Esophagus squamous epithelium (tissue), 5 donors: Measurements from ENCODE around the gene MRPS18B. TPM values are rescaled to one million over a fixed set of nuclear protein-coding genes. Genes with fewer than 3 reads are reported as not detected.
A peak's percentile ranks its signal among the peaks of the same experiment; 100 is the strongest.

Experiments used
- DNase-seq: peaks from one replicate; lab custom pipeline; 2025; lab: John Stamatoyannopoulos, UW
- H3K27ac ChIP-seq, 4 donors: fragments of 200-600 bp; sonication (generic); one replicate each; pipeline ENCODE4 v1.5.1; 2016 to 2019; ENCODE audit warnings: mild to moderate bottlenecking in 1 of 4
- H3K27me3 ChIP-seq, 4 donors: fragments of 200-600 bp; sonication (generic); 1 replicate in 3 of 4; 2 replicates in 1 of 4; pipeline versions ENCODE4 v1.5.1 to v1.6.0; 2017 to 2021; ENCODE audit warnings: antibody characterized with exemption in 1 of 4
- H3K36me3 ChIP-seq, 3 donors: fragments of 200-600 bp; sonication (generic); one replicate each; pipeline ENCODE4 v1.5.1; 2016 to 2019
- H3K4me1 ChIP-seq, 3 donors: fragments of 200-600 bp; sonication (generic); one replicate each; pipeline ENCODE4 v1.5.1; 2017 to 2019
- H3K4me3 ChIP-seq, 4 donors: fragments of 200-600 bp; sonication (generic); 1 replicate in 3 of 4; 2 replicates in 1 of 4; pipeline ENCODE4 v1.5.1; 2016 to 2019; ENCODE audit warnings: mild to moderate bottlenecking in 2 of 4, moderate library complexity in 1 of 4
- H3K9me3 ChIP-seq, 3 donors: fragments of 200-600 bp; sonication (generic); one replicate each; pipeline ENCODE4 v1.5.1; 2016 to 2019
- CTCF ChIP-seq, 6 experiments: fragments of 450-650 bp in 4 of 6; fragments of 200-600 bp in 2 of 6; sonication (generic) in 2 of 6; IDR thresholded peaks; one replicate each; pipeline ENCODE4 v1.5.1; 2016 to 2019; ENCODE audit warnings: antibody characterized with exemption in 6 of 6, mild to moderate bottlenecking in 4 of 6, moderate library complexity in 4 of 6
- POLR2A ChIP-seq, 4 donors: fragments of 450-650 bp; IDR thresholded peaks; one replicate each; pipeline ENCODE4 v1.6.1; 2017; ENCODE audit warnings: antibody characterized with exemption in 4 of 4, mild to moderate bottlenecking in 4 of 4, moderate library complexity in 3 of 4
- WGBS, 2 donors: methylation state at CpG; one replicate each; pipeline ENCODE4 v1.1.5; 2018; 5-methylcytosine and 5-hydroxymethylcytosine counted together
- intact Hi-C: fragments of 100-400 bp; cut with DNase I; formaldehyde crosslinking; loops from one replicate; pipeline ENCODE4 v1.15.0; 2022
- total RNA-seq, 4 donors: library from RNA; depleted of rRNA; stranded (reverse); fragments of >200 nt; gene quantifications; one replicate each; pipeline ENCODE4 v1.1.0, GENCODE V29; 2016
- donor health status: DM: yes; HTN: yes; CAD: no.

Gene MRPS18B
- total RNA-seq, 4 donors from 2014 or later: 31.0 to 56.3 (median 40.6) TPM

GRCh38 chr6:30643656-30644055 lies 26.0 kb downstream of the MRPS18B start:
- Histone ChIP-seq H3K27me3 (no peaks in the 10 kb centered on the region), H3K36me3 (peaks cover 0 to 52% (median 0%) of the 10 kb centered on the region in 3 donors), H3K9me3 (no peaks in the 10 kb centered on the region), H3K4me3 (no peak overlapping the region), H3K27ac (no peak overlapping the region), H3K4me1 (peaks cover 10 to 26% (median 13%) of the 10 kb centered on the region in 3 donors)
- WGBS, 2 donors: 93 to 100% methylated on average over 2 of the region's 2 CpGs
- DNase-seq: no peak
- TF ChIP-seq CTCF (IDR thresholded peaks at IDR 0.05) (no peak), POLR2A (IDR thresholded peaks at IDR 0.05) (no peak)
- intact Hi-C loops: no loop called here

- Histone ChIP-seq H3K4me3 (no peak overlapping the region), H3K4me1 (peaks cover 10 to 30% (median 13%) of the 10 kb centered on the region in 3 donors), H3K27ac (no peak overlapping the region), H3K36me3 (peaks cover 0 to 52% (median 0%) of the 10 kb centered on the region in 3 donors), H3K27me3 (no peaks in the 10 kb centered on the region), H3K9me3 (no peaks in the 10 kb centered on the region)
- intact Hi-C loops: no loop called here
- WGBS, 2 donors: 80 to 84% methylated on average over 5 of the region's 5 CpGs
- TF ChIP-seq POLR2A (IDR thresholded peaks at IDR 0.05): no peak
- no peak for DNase-seq
These were observed 27.1 kb downstream of the MRPS18B start for GRCh38 chr6:30644769-30645168.

GRCh38 chr6:30645989-30646388 lies 28.3 kb downstream of the MRPS18B start:
- DNase-seq: no peak
- Histone ChIP-seq H3K4me1 (peaks cover 10 to 30% (median 13%) of the 10 kb centered on the region in 3 donors), H3K4me3 (peak overlapping the region in 1 of 4 donors; percentile 100), H3K27me3 (no peaks in the 10 kb centered on the region), H3K9me3 (no peaks in the 10 kb centered on the region), H3K27ac (peak overlapping the region in 2 of 4 donors; percentile 96 to 99), H3K36me3 (peaks cover 0 to 52% (median 5%) of the 10 kb centered on the region in 3 donors)
- TF ChIP-seq CTCF (IDR thresholded peaks at IDR 0.05): no peak
- no peak for TF ChIP-seq POLR2A (IDR thresholded peaks at IDR 0.05)
- 75 to 83% methylated on average over 1 of the region's 1 CpG for WGBS, 2 donors
- intact Hi-C loops: no loop called here

- peaks cover 10 to 30% (median 13%) of the 10 kb centered on the region in 3 donors for H3K4me1 ChIP-seq
- intact Hi-C loops: no loop called here
- peak; percentile 49 for DNase-seq
- peak within 1 kb of the TSS; percentile 96 to 99 (median 98) for H3K27ac ChIP-seq
- peaks cover 0 to 52% (median 11%) of the 10 kb centered on the region in 3 donors for H3K36me3 ChIP-seq
- no peaks in the 10 kb centered on the region for H3K27me3 ChIP-seq
- WGBS, 2 donors: 8 to 17% methylated on average over 15 to 24 of the region's 37 CpGs
- peak within 1 kb of the TSS; percentile 90 to 100 (median 98) for H3K4me3 ChIP-seq
- peak in 1 of 6 experiments; percentile 20 for TF ChIP-seq CTCF (IDR thresholded peaks at IDR 0.05)
- no peak for TF ChIP-seq POLR2A (IDR thresholded peaks at IDR 0.05)
- no peaks in the 10 kb centered on the region for H3K9me3 ChIP-seq
These were observed 29.0 kb downstream of the MRPS18B start, which contains the start of gene C6orf136 for GRCh38 chr6:30646450-30647241. TSS of gene C6orf136 (plus strand) at chr6:30647133. CDS start at chr6:30647232, 99 bp downstream.

- WGBS, 2 donors: 1 to 2% methylated on average over 8 to 11 of the region's 78 CpGs
- TF ChIP-seq POLR2A (IDR thresholded peaks at IDR 0.05) (peak in 2 of 4 donors; percentile 19 to 22), CTCF (IDR thresholded peaks at IDR 0.05) (no peak)
- peak; percentile 17 for DNase-seq
- Histone ChIP-seq H3K27ac (peak overlapping the region; percentile 96 to 99 (median 98)), H3K36me3 (peaks cover 0 to 52% (median 19%) of the 10 kb centered on the region in 3 donors), H3K27me3 (no peaks in the 10 kb centered on the region), H3K4me3 (peak overlapping the region; percentile 90 to 100 (median 98)), H3K4me1 (peaks cover 10 to 30% (median 13%) of the 10 kb centered on the region in 3 donors), H3K9me3 (no peaks in the 10 kb centered on the region)
- intact Hi-C loops: no loop called here
These were observed 29.8 kb downstream of the MRPS18B start for GRCh38 chr6:30647242-30648116.
